CD14-positive monocyte (primary cell): Measurements from ENCODE around the gene IL21R. TPM values are rescaled to one million over a fixed set of nuclear protein-coding genes. Genes with fewer than 3 reads are reported as not detected.

Source experiments
- DNase-seq, 3 donors: peaks; one replicate each; pipeline ENCODE4 v3.0.0-alpha.2; 2011 to 2022
- H2AFZ ChIP-seq: 2 replicates; pipeline ENCODE4 v1.6.0; 2012; ENCODE audit warnings: mild to moderate bottlenecking, low read depth, low read length, inconsistent platforms; ENCODE audit not compliant: insufficient read depth, poor library complexity, severe bottlenecking
- H3K27ac ChIP-seq, 2 donors: 1 replicate in 1 of 2; 2 replicates in 1 of 2; pipeline ENCODE4 v1.5.1; 2012 to 2013; ENCODE audit warnings: low read length in 2 of 2, control low read depth in 1 of 2, inconsistent platforms in 1 of 2, low read depth in 1 of 2, mild to moderate bottlenecking in 1 of 2
- H3K27me3 ChIP-seq, 2 donors: one replicate each; pipeline versions ENCODE4 v1.6.0 to v1.6.1; 2011 to 2013; ENCODE audit warnings: low read length in 2 of 2; ENCODE audit not compliant: control insufficient read depth in 2 of 2, insufficient read depth in 2 of 2
- H3K36me3 ChIP-seq, 2 donors: replicated peaks in 1 of 2; 1 replicate in 1 of 2; 2 replicates in 1 of 2; pipeline versions ENCODE4 v1.5.1 to v1.6.1; 2012 to 2013; ENCODE audit warnings: low read length in 2 of 2, control low read depth in 1 of 2, inconsistent platforms in 1 of 2, mild to moderate bottlenecking in 1 of 2; ENCODE audit not compliant: insufficient read depth in 2 of 2, control insufficient read depth in 1 of 2
- H3K4me1 ChIP-seq, 2 donors: 1 replicate in 1 of 2; 2 replicates in 1 of 2; pipeline versions ENCODE4 v1.5.1 to v1.6.1; 2012 to 2013; ENCODE audit warnings: low read length in 2 of 2, control low read depth in 1 of 2, inconsistent platforms in 1 of 2, mild to moderate bottlenecking in 1 of 2, moderate library complexity in 1 of 2; ENCODE audit not compliant: insufficient read depth in 2 of 2, control insufficient read depth in 1 of 2
- H3K4me2 ChIP-seq: replicated peaks from 2 replicates; pipeline ENCODE3; 2012; ENCODE audit warnings: low read length, moderate library complexity, mild to moderate bottlenecking; ENCODE audit not compliant: poor library complexity, severe bottlenecking; ENCODE audit errors: extremely low read depth
- H3K4me3 ChIP-seq, 3 experiments: fragments of 200-600 bp in 1 of 3; sonication (generic) in 1 of 3; replicated peaks in 1 of 3; 1 replicate in 2 of 3; 2 replicates in 1 of 3; pipeline ENCODE4 v1.5.1; 2011 to 2013; ENCODE audit warnings: low read length in 3 of 3, mild to moderate bottlenecking in 3 of 3, control low read depth in 2 of 3, low read depth in 2 of 3, inconsistent platforms in 1 of 3, moderate library complexity in 1 of 3
- H3K79me2 ChIP-seq: 2 replicates; pipeline ENCODE4 v1.6.0; 2012; ENCODE audit warnings: mild to moderate bottlenecking, control low read depth, inconsistent platforms, low read length, moderate library complexity; ENCODE audit not compliant: insufficient read depth
- H3K9ac ChIP-seq: 2 replicates; pipeline ENCODE4 v1.6.0; 2017; ENCODE audit warnings: low read length, mild to moderate bottlenecking; ENCODE audit not compliant: insufficient read depth, poor library complexity, severe bottlenecking
- H3K9me3 ChIP-seq, 2 donors: replicated peaks in 1 of 2; 1 replicate in 1 of 2; 2 replicates in 1 of 2; pipeline versions ENCODE4 v1.5.1 to v1.6.1; 2012 to 2013; ENCODE audit warnings: low read length in 2 of 2, control low read depth in 1 of 2; ENCODE audit not compliant: control insufficient read depth in 1 of 2, insufficient read depth in 1 of 2
- H4K20me1 ChIP-seq: 2 replicates; pipeline ENCODE4 v1.6.0; 2012; ENCODE audit warnings: mild to moderate bottlenecking, low read length, control low read depth, moderate library complexity; ENCODE audit not compliant: insufficient read depth
- H3K27ac Mint-ChIP-seq, 7 donors: one replicate each; pipeline ENCODE4 v1.8.0; 2020; ENCODE audit warnings: mild to moderate bottlenecking in 7 of 7, mixed read lengths in 7 of 7, moderate library complexity in 6 of 7, inconsistent platforms in 2 of 7
- H3K27me3 Mint-ChIP-seq, 3 donors: one replicate each; pipeline ENCODE4 v1.8.0; 2021 to 2022; ENCODE audit warnings: low read depth in 3 of 3, mild to moderate bottlenecking in 3 of 3, mixed read lengths in 3 of 3, moderate library complexity in 3 of 3, inconsistent platforms in 1 of 3
- H3K36me3 Mint-ChIP-seq, 2 donors: one replicate each; pipeline ENCODE4 v1.8.0; 2020; ENCODE audit warnings: mixed read lengths in 2 of 2, inconsistent platforms in 1 of 2, mild to moderate bottlenecking in 1 of 2
- H3K4me1 Mint-ChIP-seq: one replicate; pipeline ENCODE4 v1.8.0; 2020; ENCODE audit warnings: mild to moderate bottlenecking, mixed read lengths
- H3K4me3 Mint-ChIP-seq, 2 donors: one replicate each; pipeline ENCODE4 v1.8.0; 2020; ENCODE audit warnings: mild to moderate bottlenecking in 2 of 2, mixed read lengths in 2 of 2, moderate library complexity in 1 of 2
- H3K9me3 Mint-ChIP-seq, 7 donors: one replicate each; pipeline ENCODE4 v1.8.0; 2020 to 2022; ENCODE audit warnings: mixed read lengths in 7 of 7, mild to moderate bottlenecking in 6 of 7, moderate library complexity in 6 of 7, inconsistent platforms in 2 of 7
- WGBS: methylation state at CpG from one replicate; pipeline ENCODE4 v1.1.5; 2013; ENCODE audit warnings: missing lambda C conversion rate; ENCODE audit not compliant: insufficient coverage; 5-methylcytosine and 5-hydroxymethylcytosine counted together
- intact Hi-C, 2 donors: fragments of 100-400 bp; cut with micrococcal nuclease; formaldehyde crosslinking; loops; one replicate each; pipeline versions ENCODE4 v1.15.0 to v1.15.1; 2023
- polyA plus RNA-seq, 3 donors: library from polyadenylated mRNA; depleted of rRNA in 1 of 3; unstranded in 2 of 3; stranded (reverse) in 1 of 3; fragments of 300-500 nt in 2 of 3; fragments of >200 nt in 1 of 3; fragmentation: Illumina TruSeq in 2 of 3; gene quantifications; 1 replicate in 2 of 3; 2 replicates in 1 of 3; pipeline ENCODE4 v1.2.3, GENCODE V29; 2012 to 2021
- TF ChIP-seq, protein P1 (sequence below): fragments of 200-600 bp; IDR thresholded peaks from one replicate; pipeline ENCODE4 v1.8.0; 2022; ENCODE audit warnings: antibody characterized with exemption, mild to moderate bottlenecking

The IL21R gene
- polyA plus RNA-seq, 3 donors = 1.0 to 1.7 (median 1.4) TPM

- Mint-ChIP-seq H3K4me1 (peaks cover 57% of the 10 kb centered on the region), H3K36me3 (peaks cover 0 to 2% of the 10 kb centered on the region in 2 donors), H3K9me3 (peaks cover 3 to 12% (median 7%) of the 10 kb centered on the region in 7 donors), H3K27me3 (peaks cover 0 to 7% (median 7%) of the 10 kb centered on the region in 3 donors), H3K4me3 (no peak overlapping the region), H3K27ac (no peak overlapping the region)
- Histone ChIP-seq H3K79me2 (no peaks in the 10 kb centered on the region), H3K9me3 (no peaks in the 10 kb centered on the region), H4K20me1 (no peaks in the 10 kb centered on the region), H3K36me3 (no peaks in the 10 kb centered on the region), H3K4me3 (no peak overlapping the region), H3K27ac (no peak overlapping the region), H2AFZ (no peak overlapping the region), H3K9ac (no peak overlapping the region), H3K4me1 (peaks cover 58 to 62% of the 10 kb centered on the region in 2 donors), H3K27me3 (no peaks in the 10 kb centered on the region), H3K4me2 (no peak overlapping the region)
- TF ChIP-seq, protein P1, sequence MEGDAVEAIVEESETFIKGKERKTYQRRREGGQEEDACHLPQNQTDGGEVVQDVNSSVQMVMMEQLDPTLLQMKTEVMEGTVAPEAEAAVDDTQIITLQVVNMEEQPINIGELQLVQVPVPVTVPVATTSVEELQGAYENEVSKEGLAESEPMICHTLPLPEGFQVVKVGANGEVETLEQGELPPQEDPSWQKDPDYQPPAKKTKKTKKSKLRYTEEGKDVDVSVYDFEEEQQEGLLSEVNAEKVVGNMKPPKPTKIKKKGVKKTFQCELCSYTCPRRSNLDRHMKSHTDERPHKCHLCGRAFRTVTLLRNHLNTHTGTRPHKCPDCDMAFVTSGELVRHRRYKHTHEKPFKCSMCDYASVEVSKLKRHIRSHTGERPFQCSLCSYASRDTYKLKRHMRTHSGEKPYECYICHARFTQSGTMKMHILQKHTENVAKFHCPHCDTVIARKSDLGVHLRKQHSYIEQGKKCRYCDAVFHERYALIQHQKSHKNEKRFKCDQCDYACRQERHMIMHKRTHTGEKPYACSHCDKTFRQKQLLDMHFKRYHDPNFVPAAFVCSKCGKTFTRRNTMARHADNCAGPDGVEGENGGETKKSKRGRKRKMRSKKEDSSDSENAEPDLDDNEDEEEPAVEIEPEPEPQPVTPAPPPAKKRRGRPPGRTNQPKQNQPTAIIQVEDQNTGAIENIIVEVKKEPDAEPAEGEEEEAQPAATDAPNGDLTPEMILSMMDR = no peak
- DNase-seq = no peak
- intact Hi-C loops = no loop called here
- 96% methylated on average over 7 of the region's 9 CpGs for WGBS
Observed at GRCh38 chr16:27379919-27380318, 22.1 kb upstream of the IL21R start.

DNA sequence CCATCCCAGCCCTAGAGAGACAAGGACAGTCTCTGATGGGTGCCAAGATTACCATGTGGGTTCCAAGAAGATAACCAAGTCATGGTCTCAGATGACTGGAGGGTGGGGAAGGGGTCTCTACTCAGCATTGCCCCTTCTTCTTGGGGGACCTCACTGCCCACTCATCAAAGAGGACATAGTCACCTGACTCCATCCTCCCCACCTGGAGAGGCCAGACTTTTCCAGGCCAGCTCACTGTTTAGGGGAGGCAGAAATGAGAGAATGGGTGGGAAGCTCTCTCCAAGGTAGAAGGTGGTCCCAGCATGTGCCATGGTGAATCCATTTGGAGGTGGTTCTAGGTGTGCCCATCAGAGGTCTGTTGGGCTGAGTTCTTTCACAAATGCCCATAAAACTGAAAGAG lies 20.7 kb upstream of the IL21R start:
- Histone ChIP-seq H3K9ac (no peak overlapping the region), H2AFZ (no peak overlapping the region), H3K27ac (no peak overlapping the region), H3K4me2 (no peak overlapping the region), H3K4me1 (peaks cover 48 to 55% of the 10 kb centered on the region in 2 donors), H3K4me3 (no peak overlapping the region), H3K79me2 (no peaks in the 10 kb centered on the region), H3K9me3 (no peaks in the 10 kb centered on the region), H3K27me3 (no peaks in the 10 kb centered on the region), H3K36me3 (no peaks in the 10 kb centered on the region), H4K20me1 (no peaks in the 10 kb centered on the region)
- H3K4me3 Mint-ChIP-seq = no peak overlapping the region
- TF ChIP-seq, protein P1 = no peak
- no peak for DNase-seq
- peaks cover 0 to 2% of the 10 kb centered on the region in 2 donors for H3K36me3 Mint-ChIP-seq
- peak overlapping the region in 1 of 7 donors; percentile 31 for H3K27ac Mint-ChIP-seq
- peaks cover 3 to 12% (median 7%) of the 10 kb centered on the region in 7 donors for H3K9me3 Mint-ChIP-seq
- H3K4me1 Mint-ChIP-seq = peaks cover 56% of the 10 kb centered on the region
- peaks cover 0 to 7% (median 7%) of the 10 kb centered on the region in 3 donors for H3K27me3 Mint-ChIP-seq
- intact Hi-C loops = no loop called here
